ENCODE data around the gene TTC39A.

TTC39A gene

GRCh38 chr1:51330331-51331201 is at the start of gene TTC39A:
Gene TTC39A (minus strand): TSS chr1:51330562. CDS start chr1:51330477, 85 bp downstream.
- peak; percentile 33 for DNase-seq
- H3K27me3 ChIP-seq (ENCODE audit: insufficient read depth, low read depth, severe bottlenecking) = no peaks in the 10 kb centered on the region
- peak within 1 kb of the TSS; percentile 74 for H3K27ac ChIP-seq
- H3K9me3 ChIP-seq (ENCODE audit: severe bottlenecking) = no peaks in the 10 kb centered on the region
- H3K36me3 ChIP-seq = no peaks in the 10 kb centered on the region; the same call in 1 of the 2 replicates
- TF ChIP-seq, protein P1, sequence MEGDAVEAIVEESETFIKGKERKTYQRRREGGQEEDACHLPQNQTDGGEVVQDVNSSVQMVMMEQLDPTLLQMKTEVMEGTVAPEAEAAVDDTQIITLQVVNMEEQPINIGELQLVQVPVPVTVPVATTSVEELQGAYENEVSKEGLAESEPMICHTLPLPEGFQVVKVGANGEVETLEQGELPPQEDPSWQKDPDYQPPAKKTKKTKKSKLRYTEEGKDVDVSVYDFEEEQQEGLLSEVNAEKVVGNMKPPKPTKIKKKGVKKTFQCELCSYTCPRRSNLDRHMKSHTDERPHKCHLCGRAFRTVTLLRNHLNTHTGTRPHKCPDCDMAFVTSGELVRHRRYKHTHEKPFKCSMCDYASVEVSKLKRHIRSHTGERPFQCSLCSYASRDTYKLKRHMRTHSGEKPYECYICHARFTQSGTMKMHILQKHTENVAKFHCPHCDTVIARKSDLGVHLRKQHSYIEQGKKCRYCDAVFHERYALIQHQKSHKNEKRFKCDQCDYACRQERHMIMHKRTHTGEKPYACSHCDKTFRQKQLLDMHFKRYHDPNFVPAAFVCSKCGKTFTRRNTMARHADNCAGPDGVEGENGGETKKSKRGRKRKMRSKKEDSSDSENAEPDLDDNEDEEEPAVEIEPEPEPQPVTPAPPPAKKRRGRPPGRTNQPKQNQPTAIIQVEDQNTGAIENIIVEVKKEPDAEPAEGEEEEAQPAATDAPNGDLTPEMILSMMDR (IDR thresholded peaks at IDR 0.05; ENCODE audit: low read depth, low read length) = no peak
- H3K4me3 ChIP-seq (ENCODE audit: low read depth, low read length) = peak within 1 kb of the TSS; percentile 86

DNA sequence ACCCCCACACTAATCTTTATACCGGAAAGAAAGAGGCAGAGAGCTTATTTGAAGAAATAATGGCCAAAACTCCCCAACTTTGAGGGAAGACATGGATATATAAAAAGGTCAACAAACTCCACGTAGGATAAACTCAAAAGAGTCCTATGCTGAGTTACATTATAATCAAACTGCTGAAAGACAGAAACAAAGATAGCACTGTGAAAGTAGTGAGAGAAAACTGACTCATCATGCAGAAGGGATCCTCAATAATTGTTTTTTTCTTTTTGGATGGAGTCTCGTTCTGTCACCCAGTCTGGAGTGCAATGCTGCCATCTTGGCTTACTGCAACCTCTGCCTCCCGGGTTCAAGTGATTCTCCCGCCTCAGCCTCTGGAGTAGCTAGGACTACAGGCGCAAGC is 48.5 kb upstream of the TTC39A start:
- TF ChIP-seq, protein P1 (IDR thresholded peaks at IDR 0.05; ENCODE audit: low read depth, low read length) = no peak
- Histone ChIP-seq H3K27ac (no peak overlapping the region), H3K9me3 (ENCODE audit: severe bottlenecking) (peaks cover 2% of the 10 kb centered on the region), H3K27me3 (ENCODE audit: insufficient read depth, low read depth, severe bottlenecking) (no peaks in the 10 kb centered on the region), H3K36me3 (peaks cover 5% of the 10 kb centered on the region; the same call in 1 of the 2 replicates), H3K4me3 (ENCODE audit: low read depth, low read length) (no peak overlapping the region)
- DNase-seq = no peak

DNA sequence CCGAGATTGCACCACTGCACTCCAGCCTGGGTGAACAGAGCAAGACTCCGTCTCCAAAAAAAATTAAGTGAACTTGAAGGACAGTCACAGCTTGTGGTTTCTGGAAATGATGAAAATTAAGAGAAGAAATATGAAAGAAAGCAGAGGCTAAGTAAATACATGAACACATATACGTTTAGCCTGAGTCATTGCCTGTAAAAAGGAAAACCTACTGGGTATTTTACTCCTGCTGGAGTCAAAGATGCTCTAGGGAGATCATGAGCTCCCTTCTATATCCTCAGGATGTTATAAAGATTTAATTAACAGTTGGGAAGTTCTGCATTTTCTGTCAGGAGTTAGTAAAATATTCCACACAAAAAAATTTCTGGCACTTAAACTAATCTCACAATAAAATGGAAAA is 43.5 kb upstream of the TTC39A start:
- TF ChIP-seq, protein P1 (IDR thresholded peaks at IDR 0.05; ENCODE audit: low read depth, low read length) = no peak
- H3K27ac ChIP-seq = no peak overlapping the region
- peaks cover 5% of the 10 kb centered on the region for H3K36me3 ChIP-seq
- no peak overlapping the region for H3K4me3 ChIP-seq (ENCODE audit: low read depth, low read length)
- DNase-seq = no peak
- H3K27me3 ChIP-seq (ENCODE audit: insufficient read depth, low read depth, severe bottlenecking) = no peaks in the 10 kb centered on the region
- no peaks in the 10 kb centered on the region for H3K9me3 ChIP-seq (ENCODE audit: severe bottlenecking)

DNA sequence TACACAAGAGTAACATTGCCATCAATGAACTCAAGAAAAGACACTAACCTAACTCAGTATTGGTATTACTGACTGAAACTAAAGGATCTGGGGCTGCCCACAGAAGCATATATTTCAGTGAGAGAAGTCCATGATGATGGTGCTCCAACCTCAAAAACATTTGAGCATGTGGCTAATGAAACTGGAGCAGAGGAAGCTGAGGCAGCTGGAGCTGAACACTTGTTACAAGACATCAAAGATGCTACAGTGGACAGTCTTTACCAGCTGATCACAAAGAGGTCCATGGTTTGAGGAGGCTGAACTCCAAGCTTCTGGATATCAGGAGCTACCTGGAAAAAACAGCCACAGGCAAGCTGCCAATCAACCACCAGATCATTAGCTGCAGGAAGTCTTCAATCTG is 42.2 kb upstream of the TTC39A start:
- no peaks in the 10 kb centered on the region for H3K27me3 ChIP-seq (ENCODE audit: insufficient read depth, low read depth, severe bottlenecking)
- H3K4me3 ChIP-seq (ENCODE audit: low read depth, low read length) = no peak overlapping the region
- DNase-seq = no peak
- no peaks in the 10 kb centered on the region for H3K9me3 ChIP-seq (ENCODE audit: severe bottlenecking)
- peaks cover 5% of the 10 kb centered on the region for H3K36me3 ChIP-seq
- no peak overlapping the region for H3K27ac ChIP-seq
- TF ChIP-seq, protein P1 (IDR thresholded peaks at IDR 0.05; ENCODE audit: low read depth, low read length) = no peak

DNA sequence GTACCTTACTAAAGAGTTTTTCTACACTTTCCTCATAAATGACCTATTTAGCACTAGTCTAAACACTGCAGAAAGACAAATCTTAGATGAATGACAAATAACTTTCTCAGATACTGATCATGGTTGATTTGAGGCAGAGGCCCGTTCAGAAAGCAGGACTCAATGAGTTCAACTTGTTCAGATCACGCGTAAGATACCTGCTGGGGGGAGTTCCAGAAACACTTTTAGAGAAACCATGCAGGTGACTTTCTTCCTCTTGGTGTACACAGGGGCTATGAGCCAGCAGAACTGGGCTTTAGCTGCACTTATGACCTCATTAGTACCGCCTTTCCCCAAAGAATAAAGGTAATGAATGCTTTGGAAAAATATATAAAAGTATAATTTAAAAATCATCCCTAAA is 38.8 kb upstream of the TTC39A start:
- TF ChIP-seq, protein P1 (IDR thresholded peaks at IDR 0.05; ENCODE audit: low read depth, low read length) = no peak
- peaks cover 2% of the 10 kb centered on the region; the same call in 1 of the 2 replicates for H3K36me3 ChIP-seq
- no peaks in the 10 kb centered on the region for H3K27me3 ChIP-seq (ENCODE audit: insufficient read depth, low read depth, severe bottlenecking)
- H3K4me3 ChIP-seq (ENCODE audit: low read depth, low read length) = no peak overlapping the region
- H3K9me3 ChIP-seq (ENCODE audit: severe bottlenecking) = no peaks in the 10 kb centered on the region
- no peak overlapping the region for H3K27ac ChIP-seq
- DNase-seq = no peak

Measured in WERI-Rb-1 (cell line).